Measurements from ENCODE around the gene SLFNL1. TPM values are rescaled to one million over a fixed set of nuclear protein-coding genes. Genes with fewer than 3 reads are reported as not detected.
A peak's percentile ranks its signal among the peaks of the same experiment; 100 is the strongest.

Gene SLFNL1
- total RNA-seq, 2 donors from 2014 or later: 0.15 TPM; not detected in 1

DNA sequence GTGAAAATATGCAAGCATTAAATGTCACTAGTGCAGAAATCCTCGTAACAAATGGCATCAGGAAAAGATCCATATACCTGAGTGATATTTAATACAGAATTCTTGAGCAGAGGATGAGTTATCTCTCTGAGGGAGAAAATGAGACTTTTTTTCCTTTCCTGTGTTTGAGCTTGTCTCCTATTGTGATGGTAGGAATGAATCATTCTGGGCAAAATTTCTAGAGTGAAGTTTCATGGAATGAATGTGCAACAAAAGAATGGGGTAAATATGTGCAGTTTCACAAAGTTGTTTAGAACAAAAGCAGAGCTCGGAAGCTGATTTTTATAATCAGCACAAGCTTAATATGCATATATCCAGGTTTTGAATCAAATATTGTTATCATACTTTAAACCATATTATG lies 37.5 kb downstream of the SLFNL1 start:
- H3K9ac ChIP-seq (ENCODE audit: extremely low read depth, low read length, poor library complexity, severe bottlenecking): no peak overlapping the region
- no peak overlapping the region for H3K4me3 ChIP-seq (ENCODE audit: low read length)
- Mint-ChIP-seq H3K36me3 (ENCODE audit: low read depth) (peaks cover 55% of the 10 kb centered on the region), H3K4me1 (peaks cover 27% of the 10 kb centered on the region), H3K27ac (no peak overlapping the region), H3K27me3 (ENCODE audit: insufficient read depth) (no peaks in the 10 kb centered on the region), H3K9me3 (no peaks in the 10 kb centered on the region), H3K4me3 (no peak overlapping the region)
- WGBS, 2 experiments (ENCODE audit: insufficient coverage in 1 of 2, insufficient read length in 1 of 2): 97 to 100% methylated on average over 1 to 2 of the region's 2 CpGs
- no peak overlapping the region for H3K27ac ChIP-seq (ENCODE audit: low read depth, low read length)
- no peak for DNase-seq
- peaks cover 7% of the 10 kb centered on the region for H3K4me1 ChIP-seq (ENCODE audit: control insufficient read depth, insufficient read depth, low read length)
- no peaks in the 10 kb centered on the region for H3K9me3 ChIP-seq (ENCODE audit: control insufficient read depth, low read length)
- TF ChIP-seq, protein P1, sequence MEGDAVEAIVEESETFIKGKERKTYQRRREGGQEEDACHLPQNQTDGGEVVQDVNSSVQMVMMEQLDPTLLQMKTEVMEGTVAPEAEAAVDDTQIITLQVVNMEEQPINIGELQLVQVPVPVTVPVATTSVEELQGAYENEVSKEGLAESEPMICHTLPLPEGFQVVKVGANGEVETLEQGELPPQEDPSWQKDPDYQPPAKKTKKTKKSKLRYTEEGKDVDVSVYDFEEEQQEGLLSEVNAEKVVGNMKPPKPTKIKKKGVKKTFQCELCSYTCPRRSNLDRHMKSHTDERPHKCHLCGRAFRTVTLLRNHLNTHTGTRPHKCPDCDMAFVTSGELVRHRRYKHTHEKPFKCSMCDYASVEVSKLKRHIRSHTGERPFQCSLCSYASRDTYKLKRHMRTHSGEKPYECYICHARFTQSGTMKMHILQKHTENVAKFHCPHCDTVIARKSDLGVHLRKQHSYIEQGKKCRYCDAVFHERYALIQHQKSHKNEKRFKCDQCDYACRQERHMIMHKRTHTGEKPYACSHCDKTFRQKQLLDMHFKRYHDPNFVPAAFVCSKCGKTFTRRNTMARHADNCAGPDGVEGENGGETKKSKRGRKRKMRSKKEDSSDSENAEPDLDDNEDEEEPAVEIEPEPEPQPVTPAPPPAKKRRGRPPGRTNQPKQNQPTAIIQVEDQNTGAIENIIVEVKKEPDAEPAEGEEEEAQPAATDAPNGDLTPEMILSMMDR (conservative IDR thresholded peaks at IDR 0.05): no peak
- H3K27me3 ChIP-seq (ENCODE audit: control insufficient read depth, insufficient read depth, low read length, poor library complexity, severe bottlenecking): no peaks in the 10 kb centered on the region
- H3K36me3 ChIP-seq (ENCODE audit: control insufficient read depth, insufficient read depth, low read length): peaks cover 65% of the 10 kb centered on the region

DNA sequence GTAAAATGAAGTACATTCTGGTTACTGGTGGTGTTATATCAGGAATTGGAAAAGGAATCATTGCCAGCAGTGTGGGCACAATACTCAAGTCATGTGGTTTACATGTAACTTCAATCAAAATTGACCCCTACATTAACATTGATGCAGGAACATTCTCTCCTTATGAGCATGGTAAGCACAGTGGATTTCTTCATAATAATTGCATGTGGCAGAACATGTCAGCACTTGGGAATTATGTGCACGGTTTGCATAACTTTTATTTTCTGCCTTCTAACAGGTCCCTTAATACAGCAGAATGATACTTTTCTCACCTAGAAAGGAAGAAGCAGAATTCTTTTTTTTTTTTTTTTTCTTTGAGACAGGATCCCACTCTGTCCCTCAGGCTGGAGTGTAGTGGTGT lies 38.2 kb downstream of the SLFNL1 start:
- no peak overlapping the region for H3K4me3 Mint-ChIP-seq

DNA sequence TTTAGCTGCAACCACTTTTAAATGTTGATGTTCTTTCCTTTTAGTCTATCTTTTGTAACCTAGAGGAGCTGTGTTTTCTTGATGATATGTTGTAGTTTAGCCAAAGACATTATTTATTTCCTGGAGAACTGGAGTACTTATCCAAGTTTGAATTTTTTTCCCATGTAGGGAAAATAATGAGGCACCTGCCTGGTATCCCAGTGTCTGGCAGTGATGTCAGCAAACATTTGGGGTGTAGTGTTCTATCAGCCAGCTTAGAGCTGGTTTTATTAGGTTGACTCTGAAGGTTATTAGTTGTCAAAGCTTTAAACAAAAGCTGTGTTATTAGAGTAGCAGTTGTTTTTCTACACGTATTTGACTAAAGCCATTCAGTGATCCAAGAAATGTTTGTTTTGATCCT lies 38.8 kb downstream of the SLFNL1 start:
- no peak overlapping the region for H3K9ac ChIP-seq (ENCODE audit: extremely low read depth, low read length, poor library complexity, severe bottlenecking)
- no peaks in the 10 kb centered on the region for H3K9me3 Mint-ChIP-seq
- no peak overlapping the region for H3K4me3 ChIP-seq (ENCODE audit: low read length)

More for the DNA sequence above, 38.2 kb downstream of the SLFNL1 start:
- H3K9ac ChIP-seq (ENCODE audit: extremely low read depth, low read length, poor library complexity, severe bottlenecking): no peak overlapping the region
- peaks cover 7% of the 10 kb centered on the region for H3K4me1 ChIP-seq (ENCODE audit: control insufficient read depth, insufficient read depth, low read length)
- no peak for DNase-seq
- no peaks in the 10 kb centered on the region for H3K9me3 ChIP-seq (ENCODE audit: control insufficient read depth, low read length)
- H3K27ac Mint-ChIP-seq: no peak overlapping the region
- no peak overlapping the region for H3K4me3 ChIP-seq (ENCODE audit: low read length)
- no peak overlapping the region for H3K27ac ChIP-seq (ENCODE audit: low read depth, low read length)
- WGBS, 2 experiments (ENCODE audit: insufficient coverage in 1 of 2, insufficient read length in 1 of 2): 94 to 100% methylated on average over 1 of the region's 1 CpG
- H3K27me3 Mint-ChIP-seq (ENCODE audit: insufficient read depth): no peaks in the 10 kb centered on the region
- H3K4me1 Mint-ChIP-seq: peaks cover 27% of the 10 kb centered on the region
- H3K36me3 Mint-ChIP-seq (ENCODE audit: low read depth): peaks cover 47% of the 10 kb centered on the region
- H3K9me3 Mint-ChIP-seq: no peaks in the 10 kb centered on the region
- H3K36me3 ChIP-seq (ENCODE audit: control insufficient read depth, insufficient read depth, low read length): peaks cover 57% of the 10 kb centered on the region
- no peaks in the 10 kb centered on the region for H3K27me3 ChIP-seq (ENCODE audit: control insufficient read depth, insufficient read depth, low read length, poor library complexity, severe bottlenecking)
- TF ChIP-seq, protein P1 (conservative IDR thresholded peaks at IDR 0.05): no peak

More for the DNA sequence above, 38.8 kb downstream of the SLFNL1 start:
- Histone ChIP-seq H3K27ac (ENCODE audit: low read depth, low read length) (no peak overlapping the region), H3K4me1 (ENCODE audit: control insufficient read depth, insufficient read depth, low read length) (peaks cover 7% of the 10 kb centered on the region), H3K9me3 (ENCODE audit: control insufficient read depth, low read length) (no peaks in the 10 kb centered on the region), H3K36me3 (ENCODE audit: control insufficient read depth, insufficient read depth, low read length) (peaks cover 52% of the 10 kb centered on the region), H3K27me3 (ENCODE audit: control insufficient read depth, insufficient read depth, low read length, poor library complexity, severe bottlenecking) (no peaks in the 10 kb centered on the region)
- TF ChIP-seq, protein P1 (conservative IDR thresholded peaks at IDR 0.05): no peak
- Mint-ChIP-seq H3K4me1 (peaks cover 27% of the 10 kb centered on the region), H3K4me3 (peak overlapping the region; percentile 81), H3K27me3 (ENCODE audit: insufficient read depth) (no peaks in the 10 kb centered on the region), H3K36me3 (ENCODE audit: low read depth) (peaks cover 42% of the 10 kb centered on the region), H3K27ac (no peak overlapping the region)
- 92 to 100% methylated on average over 1 of the region's 1 CpG for WGBS, 2 experiments (ENCODE audit: insufficient coverage in 1 of 2, insufficient read length in 1 of 2)
- no peak for DNase-seq
